DND-41 (cell line): Measurements from ENCODE around the gene SFXN4.

Experiments
- EZH2 ChIP-seq: IDR thresholded peaks from 3 replicates; pipeline ENCODE4 v1.6.1; 2012; ENCODE audit warnings: borderline replicate concordance, low read depth, mild to moderate bottlenecking, moderate library complexity, low read length, inconsistent platforms; ENCODE audit not compliant: severe bottlenecking
- TF ChIP-seq, protein P1 (sequence below): IDR thresholded peaks from 2 replicates; pipeline ENCODE4 v1.5.1; 2012; ENCODE audit warnings: borderline replicate concordance, low read length, moderate library complexity, mild to moderate bottlenecking; ENCODE audit not compliant: poor library complexity, severe bottlenecking; ENCODE audit errors: extremely low read depth

DNA sequence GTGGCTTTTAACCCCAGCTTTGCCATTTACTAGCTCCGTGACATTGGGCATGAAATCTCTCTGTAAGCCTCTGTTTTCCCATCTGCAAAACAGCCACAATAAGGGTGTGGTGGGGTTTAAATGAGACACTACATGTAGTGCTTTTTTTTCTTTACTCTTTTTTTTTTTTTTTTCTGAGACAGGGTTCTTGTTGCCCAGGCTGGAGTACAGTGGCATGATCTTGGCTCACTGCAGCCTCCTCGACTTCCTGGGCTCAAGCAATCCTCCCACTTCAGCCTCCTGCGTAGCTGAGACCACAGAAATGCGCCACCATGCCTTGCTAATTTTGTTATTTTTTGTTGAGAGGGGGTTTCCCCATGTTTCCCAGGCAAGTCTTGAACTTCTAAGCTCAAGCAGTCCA is 69.9 kb downstream of the SFXN4 start:
- TF ChIP-seq, protein P1, sequence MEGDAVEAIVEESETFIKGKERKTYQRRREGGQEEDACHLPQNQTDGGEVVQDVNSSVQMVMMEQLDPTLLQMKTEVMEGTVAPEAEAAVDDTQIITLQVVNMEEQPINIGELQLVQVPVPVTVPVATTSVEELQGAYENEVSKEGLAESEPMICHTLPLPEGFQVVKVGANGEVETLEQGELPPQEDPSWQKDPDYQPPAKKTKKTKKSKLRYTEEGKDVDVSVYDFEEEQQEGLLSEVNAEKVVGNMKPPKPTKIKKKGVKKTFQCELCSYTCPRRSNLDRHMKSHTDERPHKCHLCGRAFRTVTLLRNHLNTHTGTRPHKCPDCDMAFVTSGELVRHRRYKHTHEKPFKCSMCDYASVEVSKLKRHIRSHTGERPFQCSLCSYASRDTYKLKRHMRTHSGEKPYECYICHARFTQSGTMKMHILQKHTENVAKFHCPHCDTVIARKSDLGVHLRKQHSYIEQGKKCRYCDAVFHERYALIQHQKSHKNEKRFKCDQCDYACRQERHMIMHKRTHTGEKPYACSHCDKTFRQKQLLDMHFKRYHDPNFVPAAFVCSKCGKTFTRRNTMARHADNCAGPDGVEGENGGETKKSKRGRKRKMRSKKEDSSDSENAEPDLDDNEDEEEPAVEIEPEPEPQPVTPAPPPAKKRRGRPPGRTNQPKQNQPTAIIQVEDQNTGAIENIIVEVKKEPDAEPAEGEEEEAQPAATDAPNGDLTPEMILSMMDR = no peak
- no peak for TF ChIP-seq EZH2
